GM23338 (cell line): Measurements from ENCODE around the gene BACE2. TPM values are rescaled to one million over a fixed set of nuclear protein-coding genes. Genes with fewer than 3 reads are reported as not detected.

Experiments
- ATAC-seq: fragments of 200-7000 bp; cut with Tn5 transposase; 3 replicates; pipeline ENCODE4 v1.9.1; 2020
- DNase-seq: peaks from one replicate; pipeline ENCODE4 v3.0.0-alpha.2; 2015; ENCODE audit warnings: low spot score
- H2AFZ ChIP-seq: fragments of 200-600 bp; sonication (generic); 2 replicates; pipeline ENCODE4 v1.8.0; 2016; ENCODE audit warnings: antibody characterized with exemption, mild to moderate bottlenecking, moderate library complexity
- H3F3A ChIP-seq: fragments of 200-600 bp; sonication (generic); replicated peaks from 2 replicates; pipeline ENCODE4 v1.8.0; 2017; ENCODE audit warnings: antibody characterized with exemption, mixed run types, low read depth
- H3K27ac ChIP-seq: fragments of 200-600 bp; sonication (generic); 2 replicates; pipeline ENCODE4 v1.6.1; 2016; ENCODE audit warnings: low read depth
- H3K27me3 ChIP-seq: fragments of 200-600 bp; sonication (generic); 2 replicates; pipeline ENCODE4 v1.8.0; 2016; ENCODE audit warnings: mild to moderate bottlenecking, mixed run types, moderate library complexity; ENCODE audit not compliant: insufficient read depth
- H3K36me3 ChIP-seq: fragments of 200-600 bp; sonication (generic); 2 replicates; pipeline ENCODE4 v1.8.0; 2016; ENCODE audit warnings: mild to moderate bottlenecking; ENCODE audit not compliant: insufficient read depth
- H3K4me1 ChIP-seq: fragments of 200-600 bp; sonication (generic); 2 replicates; pipeline ENCODE4 v1.8.0; 2016; ENCODE audit warnings: mild to moderate bottlenecking, moderate library complexity; ENCODE audit not compliant: insufficient read depth
- H3K4me2 ChIP-seq: fragments of 200-600 bp; sonication (generic); 2 replicates; pipeline ENCODE4 v1.7.1; 2017; ENCODE audit warnings: mixed run types
- H3K4me3 ChIP-seq: fragments of 200-600 bp; sonication (generic); 2 replicates; pipeline ENCODE4 v1.6.1; 2016; ENCODE audit warnings: mixed run types
- H3K79me2 ChIP-seq: fragments of 200-600 bp; sonication (generic); replicated peaks from 2 replicates; pipeline ENCODE4 v1.8.0; 2017; ENCODE audit warnings: mild to moderate bottlenecking; ENCODE audit not compliant: insufficient read depth
- H3K9me2 ChIP-seq: fragments of 200-600 bp; sonication (generic); 2 replicates; pipeline ENCODE4 v1.8.0; 2017; ENCODE audit not compliant: insufficient read depth
- H4K20me1 ChIP-seq: fragments of 200-600 bp; sonication (generic); replicated peaks from 2 replicates; pipeline ENCODE4 v1.8.0; 2017; ENCODE audit warnings: mild to moderate bottlenecking; ENCODE audit not compliant: insufficient read depth
- H3K27ac Mint-ChIP-seq: 2 replicates; pipeline ENCODE4 v1.8.0; 2020; ENCODE audit warnings: inconsistent platforms, mild to moderate bottlenecking, moderate library complexity, mixed read lengths
- H3K27me3 Mint-ChIP-seq: 3 replicates; pipeline ENCODE4 v1.8.0; 2022; ENCODE audit warnings: low read depth, mild to moderate bottlenecking, moderate library complexity, mixed read lengths, inconsistent platforms; ENCODE audit not compliant: insufficient read depth, poor library complexity
- H3K36me3 Mint-ChIP-seq: 3 replicates; pipeline ENCODE4 v1.8.0; 2021; ENCODE audit warnings: low read depth, mild to moderate bottlenecking, inconsistent platforms, moderate library complexity, mixed read lengths
- H3K4me1 Mint-ChIP-seq: 3 replicates; pipeline ENCODE4 v1.8.0; 2020; ENCODE audit warnings: mild to moderate bottlenecking, inconsistent platforms, mixed read lengths
- H3K4me3 Mint-ChIP-seq: 3 replicates; pipeline ENCODE4 v1.8.0; 2021; ENCODE audit warnings: moderate library complexity, mild to moderate bottlenecking, inconsistent platforms, mixed read lengths
- H3K9me3 Mint-ChIP-seq: 3 replicates; pipeline ENCODE4 v1.8.0; 2020; ENCODE audit warnings: moderate library complexity, mild to moderate bottlenecking, inconsistent platforms, mixed read lengths
- CREB1 ChIP-seq: fragments of 250-450 bp; sonication (Bioruptor Pico); IDR thresholded peaks from 2 replicates; pipeline ENCODE4 v1.5.0; 2020; ENCODE audit warnings: low read depth, mild to moderate bottlenecking, moderate library complexity
- CTCF ChIP-seq, 2 experiments: fragments of 200-600 bp in 1 of 2; sonication (generic) in 1 of 2; conservative IDR thresholded peaks; 2 replicates each; pipeline versions ENCODE4 v1.5.1 to v1.6.1; 2016 to 2017; ENCODE audit warnings: antibody characterized with exemption in 2 of 2, low read depth in 2 of 2, mild to moderate bottlenecking in 2 of 2, moderate library complexity in 1 of 2
- ETS1 ChIP-seq: IDR thresholded peaks from 2 replicates; pipeline ENCODE4 v1.6.1; 2016; ENCODE audit warnings: antibody characterized with exemption
- EZH2 ChIP-seq: fragments of 200-600 bp; sonication (generic); IDR thresholded peaks from one replicate; pipeline ENCODE4 v1.8.0; 2017; ENCODE audit warnings: antibody characterized with exemption, mild to moderate bottlenecking, low read depth; ENCODE audit not compliant: unreplicated experiment
- EZH2phosphoT487 ChIP-seq: fragments of 200-600 bp; sonication (generic); IDR thresholded peaks from one replicate; pipeline ENCODE4 v1.8.1; 2018; ENCODE audit warnings: antibody characterized with exemption; ENCODE audit not compliant: unreplicated experiment
- JUNB ChIP-seq: IDR thresholded peaks from one replicate; pipeline ENCODE4 v1.6.1; 2016; ENCODE audit warnings: antibody characterized with exemption; ENCODE audit not compliant: unreplicated experiment
- NANOG ChIP-seq: IDR thresholded peaks from 2 replicates; pipeline ENCODE4 v1.6.1; 2016; ENCODE audit warnings: antibody characterized with exemption, borderline replicate concordance
- POLR2AphosphoS5 ChIP-seq: IDR thresholded peaks from 2 replicates; pipeline ENCODE4 v1.6.1; 2016; ENCODE audit warnings: antibody characterized with exemption, low read depth
- STAT1 ChIP-seq: IDR thresholded peaks from one replicate; pipeline ENCODE4 v1.6.1; 2016; ENCODE audit warnings: antibody characterized with exemption; ENCODE audit not compliant: unreplicated experiment
- ZNF114 ChIP-seq: fragments of 250-450 bp; sonication (Bioruptor Pico); IDR thresholded peaks from 2 replicates; pipeline ENCODE4 v1.5.0; 2020; ENCODE audit warnings: mild to moderate bottlenecking, moderate library complexity
- ZNF331 ChIP-seq: fragments of 250-450 bp; sonication (Bioruptor Pico); IDR thresholded peaks from 2 replicates; pipeline ENCODE4 v1.5.0; 2020; ENCODE audit warnings: low read depth, mild to moderate bottlenecking, moderate library complexity
- polyA plus RNA-seq: library from polyadenylated mRNA; unstranded; fragments of >200 nt; fragmentation: Nextera tagmentation; extraction: Ambion mirVana; gene quantifications from 2 replicates; pipeline ENCODE4 v1.2.1, GENCODE V29; 2016
- total RNA-seq: library from RNA; depleted of rRNA; stranded (reverse); fragments of >200 nt; shearing (Covaris generic); gene quantifications from 2 replicates; pipeline ENCODE4 v1.2.3, GENCODE V29; 2014
- TF ChIP-seq, protein P1 (sequence below): IDR thresholded peaks from one replicate; pipeline ENCODE4 v1.6.1; 2018; ENCODE audit warnings: antibody characterized with exemption; ENCODE audit not compliant: unreplicated experiment

Gene BACE2
- total and polyA plus RNA-seq, 2 experiments from 2014 or later = 3.5 to 6.8 TPM

GRCh38 chr21:41260428-41260827 lies 92.5 kb downstream of the BACE2 start (continued):
- no peak for TF ChIP-seq CTCF (conservative IDR thresholded peaks at IDR 0.05; ENCODE audit: low read depth in 2 of 2)
- TF ChIP-seq STAT1 = no peak
- no peak for TF ChIP-seq ZNF331
- no peak for TF ChIP-seq CREB1
- no peak for TF ChIP-seq POLR2AphosphoS5
- no peak for TF ChIP-seq EZH2
- no peak for TF ChIP-seq JUNB
- TF ChIP-seq NANOG = no peak
- TF ChIP-seq EZH2phosphoT487 = no peak

GRCh38 chr21:41267346-41267745 lies 99.4 kb downstream of the BACE2 start:
- ATAC-seq = no peak
- no peak for TF ChIP-seq EZH2
- no peak for TF ChIP-seq CTCF (conservative IDR thresholded peaks at IDR 0.05; ENCODE audit: low read depth in 2 of 2)
- no peak for TF ChIP-seq ZNF331
- no peak for TF ChIP-seq STAT1
- no peak for TF ChIP-seq CREB1
- TF ChIP-seq JUNB = no peak
- no peak for TF ChIP-seq NANOG
- TF ChIP-seq, protein P1, sequence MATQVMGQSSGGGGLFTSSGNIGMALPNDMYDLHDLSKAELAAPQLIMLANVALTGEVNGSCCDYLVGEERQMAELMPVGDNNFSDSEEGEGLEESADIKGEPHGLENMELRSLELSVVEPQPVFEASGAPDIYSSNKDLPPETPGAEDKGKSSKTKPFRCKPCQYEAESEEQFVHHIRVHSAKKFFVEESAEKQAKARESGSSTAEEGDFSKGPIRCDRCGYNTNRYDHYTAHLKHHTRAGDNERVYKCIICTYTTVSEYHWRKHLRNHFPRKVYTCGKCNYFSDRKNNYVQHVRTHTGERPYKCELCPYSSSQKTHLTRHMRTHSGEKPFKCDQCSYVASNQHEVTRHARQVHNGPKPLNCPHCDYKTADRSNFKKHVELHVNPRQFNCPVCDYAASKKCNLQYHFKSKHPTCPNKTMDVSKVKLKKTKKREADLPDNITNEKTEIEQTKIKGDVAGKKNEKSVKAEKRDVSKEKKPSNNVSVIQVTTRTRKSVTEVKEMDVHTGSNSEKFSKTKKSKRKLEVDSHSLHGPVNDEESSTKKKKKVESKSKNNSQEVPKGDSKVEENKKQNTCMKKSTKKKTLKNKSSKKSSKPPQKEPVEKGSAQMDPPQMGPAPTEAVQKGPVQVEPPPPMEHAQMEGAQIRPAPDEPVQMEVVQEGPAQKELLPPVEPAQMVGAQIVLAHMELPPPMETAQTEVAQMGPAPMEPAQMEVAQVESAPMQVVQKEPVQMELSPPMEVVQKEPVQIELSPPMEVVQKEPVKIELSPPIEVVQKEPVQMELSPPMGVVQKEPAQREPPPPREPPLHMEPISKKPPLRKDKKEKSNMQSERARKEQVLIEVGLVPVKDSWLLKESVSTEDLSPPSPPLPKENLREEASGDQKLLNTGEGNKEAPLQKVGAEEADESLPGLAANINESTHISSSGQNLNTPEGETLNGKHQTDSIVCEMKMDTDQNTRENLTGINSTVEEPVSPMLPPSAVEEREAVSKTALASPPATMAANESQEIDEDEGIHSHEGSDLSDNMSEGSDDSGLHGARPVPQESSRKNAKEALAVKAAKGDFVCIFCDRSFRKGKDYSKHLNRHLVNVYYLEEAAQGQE = no peak
- TF ChIP-seq POLR2AphosphoS5 = no peak
- TF ChIP-seq ZNF114 (CRISPR knock-in tag) = no peak
- TF ChIP-seq ETS1 = no peak

More at GRCh38 chr21:41267346-41267745, 99.4 kb downstream of the BACE2 start:
- Histone ChIP-seq H3K36me3 (no peaks in the 10 kb centered on the region), H3K9me2 (no peaks in the 10 kb centered on the region), H3K27me3 (no peaks in the 10 kb centered on the region), H3K27ac (no peak overlapping the region), H2AFZ (no peak overlapping the region), H3K4me3 (no peak overlapping the region), H3F3A (no peaks in the 10 kb centered on the region), H4K20me1 (no peaks in the 10 kb centered on the region; the same call in 1 of the 2 replicates), H3K4me2 (no peak overlapping the region), H3K79me2 (no peaks in the 10 kb centered on the region), H3K4me1 (no peaks in the 10 kb centered on the region)
- Mint-ChIP-seq H3K27me3 (no peaks in the 10 kb centered on the region), H3K4me1 (no peaks in the 10 kb centered on the region), H3K9me3 (peaks cover 13% of the 10 kb centered on the region), H3K36me3 (peaks cover 11% of the 10 kb centered on the region), H3K27ac (no peak overlapping the region), H3K4me3 (no peak overlapping the region)
- DNase-seq = no peak
